GM04503 (cell line): Measurements from ENCODE around the gene SMG6.

Experiments used
- DNase-seq: peaks from one replicate; pipeline ENCODE4 v3.0.0-alpha.2; 2012; ENCODE audit warnings: low read depth

Gene SMG6

GRCh38 chr17:2076087-2076984 is 227.2 kb downstream of the SMG6 start:
- DNase-seq = no peak

GRCh38 chr17:2075336-2076086 is 228.1 kb downstream of the SMG6 start:
- no peak for DNase-seq

GRCh38 chr17:2074919-2075318 is 228.7 kb downstream of the SMG6 start:
- DNase-seq = no peak

GRCh38 chr17:2071455-2072281 is 231.9 kb downstream of the SMG6 start:
- DNase-seq = no peak

- DNase-seq = no peak
These were observed 232.6 kb downstream of the SMG6 start for GRCh38 chr17:2071024-2071385.

GRCh38 chr17:2070241-2071023 is 233.2 kb downstream of the SMG6 start:
- no peak for DNase-seq

- DNase-seq = no peak
These were observed 235.0 kb downstream of the SMG6 start for GRCh38 chr17:2068519-2069051.

GRCh38 chr17:2068031-2068518 is 235.5 kb downstream of the SMG6 start:
- DNase-seq = peak; percentile 94

GRCh38 chr17:2067608-2068024 is 236.0 kb downstream of the SMG6 start:
- no peak for DNase-seq

- DNase-seq = no peak
These were observed 236.5 kb downstream of the SMG6 start for GRCh38 chr17:2067048-2067561.

GRCh38 chr17:2065949-2066400 is 237.6 kb downstream of the SMG6 start:
- DNase-seq = no peak

- DNase-seq = no peak
These were observed 238.4 kb downstream of the SMG6 start for GRCh38 chr17:2064980-2065785.

- DNase-seq = no peak
These were observed 239.0 kb downstream of the SMG6 start for GRCh38 chr17:2064520-2064971.

GRCh38 chr17:2064147-2064489 is 239.5 kb downstream of the SMG6 start:
- no peak for DNase-seq

- no peak for DNase-seq
These were observed 240.1 kb downstream of the SMG6 start for GRCh38 chr17:2063261-2064146.

- DNase-seq = no peak
These were observed 240.9 kb downstream of the SMG6 start for GRCh38 chr17:2062571-2063183.

GRCh38 chr17:2061441-2061958 is 242.1 kb downstream of the SMG6 start:
- no peak for DNase-seq
